HG02642 (cell line): ENCODE measurements around the gene HDDC3.

Experiments
- ATAC-seq: cut with Tn5 transposase; IDR thresholded peaks from one replicate; pipeline ENCODE4 v1.9.1; 2021; ENCODE audit warnings: mild to moderate bottlenecking; ENCODE audit not compliant: unreplicated experiment, poor library complexity

HDDC3 gene

GRCh38 chr15:90954712-90955623 is 22.6 kb upstream of the HDDC3 start, which contains the start of gene RCCD1:
TSS of gene RCCD1 (plus strand) at chr15:90954884. CDS start at chr15:90956735, 1,851 bp downstream.
- ATAC-seq, result peak; percentile 93

- ATAC-seq, result no peak
Observed at GRCh38 chr15:90953947-90954711, 21.8 kb upstream of the HDDC3 start.

DNA sequence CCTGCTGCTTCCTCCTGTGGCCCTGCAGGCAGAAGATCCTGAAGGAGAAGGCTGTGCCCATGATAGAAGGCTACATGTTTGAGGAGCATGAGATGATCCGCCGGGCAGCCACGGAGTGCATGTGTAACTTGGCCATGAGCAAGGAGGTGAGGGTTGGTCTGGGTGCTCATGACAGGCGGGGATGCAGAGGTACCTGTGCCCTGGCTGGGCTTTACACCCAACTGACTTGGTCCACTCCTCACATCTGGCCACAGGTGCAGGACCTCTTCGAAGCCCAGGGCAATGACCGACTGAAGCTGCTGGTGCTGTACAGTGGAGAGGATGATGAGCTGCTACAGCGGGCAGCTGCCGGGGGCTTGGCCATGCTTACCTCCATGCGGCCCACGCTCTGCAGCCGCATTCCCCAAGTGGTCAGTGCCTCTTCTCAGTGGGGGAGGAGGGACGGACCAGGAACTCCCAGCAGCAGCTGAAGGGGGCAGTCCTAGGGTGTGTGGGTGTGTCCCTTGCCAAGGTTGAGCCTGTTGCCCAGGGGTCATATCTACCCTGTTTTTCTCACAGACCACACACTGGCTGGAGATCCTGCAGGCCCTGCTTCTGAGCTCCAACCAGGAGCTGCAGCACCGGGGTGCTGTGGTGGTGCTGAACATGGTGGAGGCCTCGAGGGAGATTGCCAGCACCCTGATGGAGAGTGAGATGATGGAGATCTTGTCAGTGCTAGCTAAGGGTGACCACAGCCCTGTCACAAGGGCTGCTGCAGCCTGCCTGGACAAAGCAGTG is 20.7 kb upstream of the HDDC3 start:
- no peak for ATAC-seq

GRCh38 chr15:90950676-90951075 is 18.3 kb upstream of the HDDC3 start:
- ATAC-seq, result no peak

DNA sequence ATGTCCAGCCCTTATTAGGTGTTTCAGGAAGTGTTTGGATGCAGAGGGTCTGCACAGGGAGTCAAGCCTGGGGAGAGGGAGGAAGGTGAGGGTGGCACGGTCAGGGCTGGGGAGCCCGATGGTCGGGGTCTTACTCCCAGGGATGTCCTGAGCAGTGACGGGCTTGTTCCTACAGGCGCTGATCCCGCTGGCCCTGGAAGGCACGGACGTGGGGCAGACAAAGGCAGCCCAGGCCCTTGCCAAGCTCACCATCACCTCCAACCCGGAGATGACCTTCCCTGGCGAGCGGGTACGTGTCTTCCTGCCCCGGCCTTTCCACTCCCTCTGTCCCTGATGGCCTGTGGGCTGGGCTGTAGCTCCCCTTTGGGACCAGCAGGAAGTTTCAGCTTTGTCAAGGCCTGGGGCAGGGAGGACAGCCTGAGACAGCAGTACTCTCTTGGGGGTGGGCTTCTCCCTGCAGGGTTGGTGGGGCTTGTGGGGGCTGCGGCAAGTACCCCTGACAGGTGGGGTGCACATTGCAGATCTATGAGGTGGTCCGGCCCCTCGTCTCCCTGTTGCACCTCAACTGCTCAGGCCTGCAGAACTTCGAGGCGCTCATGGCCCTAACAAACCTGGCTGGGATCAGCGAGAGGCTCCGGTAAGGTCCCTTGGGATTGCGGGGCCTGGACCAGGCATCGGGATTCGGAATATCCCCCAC is 17.8 kb upstream of the HDDC3 start:
- no peak for ATAC-seq

DNA sequence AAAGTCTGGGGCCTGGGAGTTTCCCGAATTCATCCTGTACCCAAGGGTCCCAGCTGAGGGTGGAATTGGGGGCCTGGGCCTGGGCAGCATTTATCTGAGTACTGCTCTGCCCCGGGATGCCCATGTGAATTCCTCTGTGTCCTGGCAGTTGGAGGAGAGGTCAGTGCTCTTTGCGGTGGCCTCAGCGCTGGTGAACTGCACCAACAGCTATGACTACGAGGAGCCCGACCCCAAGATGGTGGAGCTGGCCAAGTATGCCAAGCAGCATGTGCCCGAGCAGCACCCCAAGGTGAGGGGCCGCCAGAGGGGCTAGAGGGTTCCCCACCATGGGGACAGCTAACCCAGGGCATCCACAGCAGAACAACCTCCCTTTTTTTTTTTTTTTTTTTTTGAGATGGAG is 16.2 kb upstream of the HDDC3 start:
- no peak for ATAC-seq

DNA sequence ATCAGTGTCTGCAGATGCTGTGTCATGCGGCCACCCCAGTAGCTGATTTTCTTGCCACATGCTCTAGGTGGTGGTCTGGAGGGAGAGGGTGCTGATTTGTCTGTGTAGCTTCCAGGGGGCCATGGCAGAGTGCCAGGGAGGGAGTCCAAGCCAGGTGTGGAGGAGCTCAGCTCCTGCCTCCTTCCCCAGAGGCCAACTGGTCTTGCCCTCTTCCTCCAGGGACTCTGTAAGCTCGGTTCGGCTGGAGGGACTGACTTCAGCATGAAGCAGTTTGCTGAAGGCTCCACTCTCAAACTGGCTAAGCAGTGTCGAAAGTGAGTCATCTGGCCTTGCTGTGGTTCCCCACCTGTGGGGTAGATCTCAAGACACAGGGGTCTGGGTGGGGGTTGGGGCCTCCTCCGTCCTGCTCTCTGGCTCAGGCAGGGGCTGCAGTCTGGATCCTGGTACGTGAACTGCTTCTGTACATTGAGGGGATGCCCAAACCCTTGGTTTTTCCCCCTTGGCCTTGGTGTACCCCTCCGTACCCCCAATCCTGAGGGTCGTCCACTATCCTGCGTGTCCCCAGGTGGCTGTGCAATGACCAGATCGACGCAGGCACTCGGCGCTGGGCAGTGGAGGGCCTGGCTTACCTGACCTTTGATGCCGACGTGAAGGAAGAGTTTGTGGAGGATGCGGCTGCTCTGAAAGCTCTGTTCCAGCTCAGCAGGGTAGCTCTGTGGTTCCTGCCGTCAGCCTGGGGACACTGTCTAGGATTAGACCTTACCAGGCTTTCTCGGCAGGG is 15.4 kb upstream of the HDDC3 start:
- no peak for ATAC-seq

DNA sequence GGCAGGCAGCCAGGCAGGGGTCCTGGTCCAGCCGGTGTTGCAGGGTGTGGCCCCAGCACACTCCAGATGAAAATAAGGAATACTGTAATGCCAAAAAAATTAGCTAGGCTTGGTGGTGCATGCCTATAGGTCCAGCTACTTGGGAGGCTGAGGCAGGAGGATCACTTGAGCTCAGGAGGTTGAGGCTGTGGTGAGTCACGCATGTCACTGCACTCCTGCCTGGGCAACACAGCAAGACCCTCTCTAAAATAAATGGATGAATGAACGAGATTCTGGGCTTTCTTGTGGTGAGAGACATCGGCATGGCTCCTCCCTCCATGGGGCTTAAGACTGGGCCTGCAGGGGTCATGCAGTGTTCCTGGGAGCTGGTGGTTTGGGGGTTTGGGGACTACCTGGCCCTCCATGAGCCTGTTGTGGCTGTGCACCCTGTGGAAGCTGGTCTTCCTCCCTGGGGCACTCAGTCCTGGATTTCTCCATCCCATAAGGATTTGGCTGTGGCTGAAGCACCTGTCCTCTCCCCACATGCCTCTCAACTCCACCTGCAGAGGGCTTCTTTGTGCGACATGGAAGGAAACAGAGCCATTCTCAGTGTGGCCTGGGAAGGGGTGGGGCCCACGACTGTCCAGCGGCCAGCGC is 14.7 kb upstream of the HDDC3 start:
- ATAC-seq, result no peak

DNA sequence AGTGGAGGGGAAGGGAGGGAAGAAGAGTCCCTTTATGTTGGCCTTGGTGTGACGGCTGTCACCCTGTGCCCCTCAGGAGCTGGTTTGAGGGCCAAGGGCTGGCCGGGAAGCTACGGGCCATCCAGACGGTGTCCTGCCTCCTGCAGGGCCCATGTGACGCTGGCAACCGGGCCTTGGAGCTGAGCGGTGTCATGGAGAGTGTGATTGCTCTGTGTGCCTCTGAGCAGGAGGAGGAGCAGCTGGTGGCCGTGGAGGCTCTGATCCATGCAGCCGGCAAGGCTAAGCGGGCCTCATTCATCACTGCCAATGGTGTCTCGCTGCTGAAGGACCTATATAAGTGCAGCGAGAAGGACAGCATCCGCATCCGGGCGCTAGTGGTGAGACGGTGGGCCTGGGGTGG is 14.2 kb upstream of the HDDC3 start:
- no peak for ATAC-seq

GRCh38 chr15:90945091-90945490 is 12.7 kb upstream of the HDDC3 start:
- no peak for ATAC-seq

DNA sequence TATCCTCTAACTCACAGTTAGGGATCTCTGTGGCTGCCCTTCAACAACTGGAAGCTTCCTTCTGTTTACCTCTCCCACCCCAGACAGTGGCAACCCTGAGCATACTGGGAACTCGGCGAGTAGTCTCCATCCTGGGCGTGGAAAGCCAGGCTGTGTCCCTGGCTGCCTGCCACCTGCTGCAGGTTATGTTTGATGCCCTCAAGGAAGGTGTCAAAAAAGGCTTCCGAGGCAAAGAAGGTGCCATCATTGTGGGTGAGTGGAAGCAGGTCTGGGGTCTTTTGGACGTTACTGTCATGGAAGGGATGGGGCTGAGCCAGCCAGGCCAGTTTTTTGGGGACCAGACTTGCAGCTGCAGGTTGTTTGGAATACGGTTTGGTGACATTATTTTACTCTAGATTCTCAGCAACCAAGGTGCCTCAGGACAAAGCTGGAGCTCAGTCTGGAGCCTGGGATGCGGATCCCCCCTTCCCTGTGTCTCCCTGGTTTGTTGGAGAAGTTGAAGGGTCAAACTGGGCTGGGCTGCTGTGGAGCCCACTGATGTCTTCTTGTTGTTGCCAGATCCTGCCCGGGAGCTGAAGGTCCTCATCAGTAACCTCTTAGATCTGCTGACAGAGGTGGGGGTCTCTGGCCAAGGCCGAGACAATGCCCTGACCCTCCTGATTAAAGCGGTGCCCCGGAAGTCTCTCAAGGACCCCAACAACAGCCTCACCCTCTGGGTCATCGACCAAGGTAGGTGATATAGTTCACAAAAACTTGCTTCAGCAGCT is 10.2 kb upstream of the HDDC3 start:
- no peak for ATAC-seq

GRCh38 chr15:90941038-90941437 is 8.7 kb upstream of the HDDC3 start:
- no peak for ATAC-seq

- no peak for ATAC-seq
Observed at GRCh38 chr15:90939756-90940155, 7.4 kb upstream of the HDDC3 start.

DNA sequence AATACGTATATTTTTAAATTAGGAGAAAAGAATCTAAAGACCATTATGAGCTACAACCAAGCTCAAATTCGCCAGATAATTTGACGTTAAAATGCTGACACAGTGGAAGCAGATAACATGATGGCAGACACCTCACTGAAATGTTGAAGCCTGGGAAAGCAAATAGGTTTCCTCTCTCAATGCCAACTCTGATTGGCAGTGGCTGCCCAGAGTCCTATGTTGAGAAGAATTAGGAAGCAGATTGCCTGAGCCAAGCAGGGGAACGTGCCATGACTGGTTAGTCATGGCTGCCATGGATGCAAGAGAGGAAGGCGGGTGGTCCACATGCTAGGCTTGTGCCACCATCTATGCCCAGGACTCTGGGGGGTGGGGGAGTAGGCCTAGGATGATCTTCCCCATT is 5.9 kb upstream of the HDDC3 start:
- no peak for ATAC-seq

DNA sequence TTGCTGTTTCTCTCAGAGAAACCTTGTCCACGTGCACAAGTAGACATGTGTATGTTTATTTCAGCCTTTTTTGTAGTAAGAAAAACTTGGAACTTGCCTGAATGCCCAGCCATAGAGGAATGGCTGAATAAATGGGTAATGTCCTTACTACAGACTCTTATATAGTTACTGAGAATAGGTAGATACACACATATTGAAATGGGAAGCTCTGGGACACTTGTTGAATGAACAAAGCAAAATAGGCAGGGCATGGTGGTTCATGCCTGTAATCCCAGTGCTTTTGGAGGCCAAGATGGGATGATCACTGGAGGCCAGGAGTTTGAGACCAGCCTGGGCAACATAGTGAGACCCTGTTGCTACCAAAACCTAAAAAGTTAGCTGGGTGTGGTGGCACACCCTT is 4.5 kb upstream of the HDDC3 start:
- ATAC-seq, result no peak

DNA sequence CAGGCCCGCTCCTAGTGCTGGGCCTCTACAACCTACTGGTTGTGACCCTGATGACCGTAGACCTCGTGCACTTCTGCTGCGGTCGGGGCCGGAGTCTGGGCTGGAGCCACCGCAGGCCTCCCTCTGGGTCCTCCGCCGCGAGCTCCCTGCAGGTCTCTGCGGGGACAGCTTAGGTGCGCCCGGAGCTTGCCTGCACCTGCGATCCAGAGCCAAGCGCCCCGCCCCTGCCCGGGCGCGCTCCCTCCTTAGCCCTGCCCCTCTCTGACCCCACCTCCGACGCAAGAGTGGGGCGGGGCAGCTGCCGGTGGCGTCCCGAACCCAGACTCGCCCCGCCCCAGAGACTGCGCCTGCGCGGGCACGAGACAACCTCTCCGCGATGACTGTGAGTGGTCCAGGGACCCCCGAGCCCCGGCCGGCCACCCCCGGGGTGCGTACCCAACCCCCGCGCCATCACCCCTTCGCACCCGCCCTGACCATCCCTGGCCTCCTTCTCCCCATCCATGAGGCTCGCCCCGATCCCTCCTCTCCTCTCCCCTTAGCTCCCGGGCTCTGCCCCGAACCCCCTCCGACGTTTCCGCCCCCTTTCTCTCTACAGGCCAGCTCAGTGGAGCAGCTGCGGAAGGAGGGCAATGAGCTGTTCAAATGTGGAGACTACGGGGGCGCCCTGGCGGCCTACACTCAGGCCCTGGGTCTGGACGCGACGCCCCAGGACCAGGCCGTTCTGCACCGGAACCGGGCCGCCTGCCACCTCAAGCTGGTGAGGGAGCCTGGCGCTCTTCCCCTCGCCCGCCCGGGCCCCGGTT is 2.8 kb upstream of the HDDC3 start, which contains the start of gene UNC45A:
TSS of gene UNC45A (plus strand) at position 337 of the 803 bp plus-strand sequence. CDS start at position 377, 40 bp downstream.
- peak; percentile 74 for ATAC-seq

DNA sequence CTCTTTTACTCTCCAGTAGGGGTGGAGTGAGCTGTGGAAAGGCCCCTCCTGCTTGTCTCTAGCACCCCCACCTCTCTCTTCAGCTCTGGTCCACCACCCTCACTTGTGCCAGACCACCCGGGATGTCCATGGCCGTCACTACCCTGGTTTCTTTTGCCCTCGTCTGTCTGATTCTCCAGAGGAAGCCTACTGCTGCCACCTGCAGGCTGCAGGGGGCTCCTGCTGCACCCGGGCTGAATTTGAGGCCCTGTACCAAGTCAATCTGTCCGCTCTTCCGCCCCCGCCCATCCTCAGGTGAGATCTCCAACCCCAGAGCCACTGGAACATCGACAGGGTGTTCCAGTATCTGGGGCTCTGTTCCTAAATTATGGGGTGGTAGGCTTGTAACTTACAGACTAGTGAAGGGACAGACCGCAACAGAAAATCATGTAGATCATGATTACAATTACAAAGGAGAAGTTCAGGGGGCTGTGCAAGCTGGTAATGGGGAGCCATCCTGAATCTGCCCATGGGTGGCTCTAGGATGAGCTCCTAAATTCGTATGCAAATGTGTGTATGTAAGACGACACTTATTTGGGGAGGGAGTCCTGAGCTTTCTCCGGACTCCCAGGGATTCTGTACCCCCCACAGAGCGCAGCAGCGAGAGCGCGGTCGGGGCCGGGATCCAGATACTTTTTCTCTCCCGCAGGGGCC is 2.1 kb upstream of the HDDC3 start:
- ATAC-seq, result peak; percentile 27
